Caco-2 (cell line): ENCODE results near the gene ELL2. TPM values are rescaled to one million over a fixed set of nuclear protein-coding genes. Genes with fewer than 3 reads are reported as not detected.
"Not testable (repeated sequence)": the region's sequence is repeated elsewhere in the genome, so short reads cannot be mapped to it uniquely, and the experiment has no call there.

Experiments
- BruUV-seq: library from RNA; stranded (reverse); fragments of 400-500 nt; replicated peaks from 2 replicates; lab custom pipeline; 2021; lab: Mats Ljungman, UMichigan
- CTCF ChIA-PET: fragments of 300-600 bp; sonication (Branson Sonifier 250); formaldehyde crosslinking; loops from one replicate; lab custom pipeline; 2022; ENCODE audit warnings: antibody characterized with exemption; lab: Charles Lee
- POLR2A ChIA-PET: fragments of 300-600 bp; sonication (Branson Sonifier 250); formaldehyde crosslinking; loops from one replicate; lab custom pipeline; 2022; ENCODE audit warnings: antibody characterized with exemption; lab: Charles Lee
- DNase-seq, 2 experiments: peaks; one replicate each; pipeline versions ENCODE4 v3.0.0 to v3.0.0-alpha.2; 2020 to 2022
- H3K27me3 ChIP-seq: replicated peaks from 2 replicates; pipeline ENCODE4 v1.6.0; 2011; ENCODE audit warnings: low read length; ENCODE audit not compliant: control insufficient read depth, insufficient read depth
- H3K36me3 ChIP-seq: 2 replicates; pipeline ENCODE4 v1.5.1; 2011; ENCODE audit warnings: low read length; ENCODE audit not compliant: control insufficient read depth, insufficient read depth
- H3K4me1 ChIP-seq: fragments of 250-450 bp; sonication (Bioruptor Pico); 2 replicates; pipeline ENCODE4 v1.5.1; 2020; ENCODE audit warnings: mild to moderate bottlenecking
- H3K4me3 ChIP-seq: 2 replicates; pipeline ENCODE4 v1.5.1; 2011; ENCODE audit warnings: low read depth, mild to moderate bottlenecking, control low read depth, low read length
- H3K9me3 ChIP-seq: fragments of 250-450 bp; sonication (Bioruptor Pico); 2 replicates; pipeline ENCODE4 v1.5.1; 2020; ENCODE audit warnings: mild to moderate bottlenecking, moderate library complexity
- H3K27ac Mint-ChIP-seq: one replicate; pipeline ENCODE4 v1.8.0; 2022; ENCODE audit warnings: mixed read lengths; ENCODE audit not compliant: unreplicated experiment
- H3K27me3 Mint-ChIP-seq: one replicate; pipeline ENCODE4 v1.8.0; 2022; ENCODE audit warnings: mixed read lengths; ENCODE audit not compliant: insufficient read depth, unreplicated experiment
- H3K36me3 Mint-ChIP-seq: one replicate; pipeline ENCODE4 v1.8.0; 2022; ENCODE audit warnings: mild to moderate bottlenecking, mixed read lengths; ENCODE audit not compliant: insufficient read depth, unreplicated experiment
- H3K4me1 Mint-ChIP-seq: one replicate; pipeline ENCODE4 v1.8.0; 2022; ENCODE audit warnings: low read depth, mixed read lengths; ENCODE audit not compliant: unreplicated experiment
- H3K4me3 Mint-ChIP-seq: one replicate; pipeline ENCODE4 v1.8.0; 2022; ENCODE audit warnings: mild to moderate bottlenecking, moderate library complexity, mixed read lengths; ENCODE audit not compliant: unreplicated experiment
- H3K9me3 Mint-ChIP-seq: one replicate; pipeline ENCODE4 v1.8.0; 2022; ENCODE audit warnings: mixed read lengths; ENCODE audit not compliant: unreplicated experiment
- CTCF ChIP-seq, 2 experiments: fragments of 200-600 bp in 1 of 2; IDR thresholded peaks; 1 replicate in 1 of 2; 2 replicates in 1 of 2; pipeline versions ENCODE4 v1.5.1 to v1.8.0; 2011 to 2022; ENCODE audit warnings: antibody characterized with exemption in 1 of 2, control low read depth in 1 of 2, inconsistent platforms in 1 of 2, low read depth in 1 of 2, low read length in 1 of 2, mild to moderate bottlenecking in 1 of 2, moderate library complexity in 1 of 2; ENCODE audit not compliant: insufficient read depth in 1 of 2, severe bottlenecking in 1 of 2, unreplicated experiment in 1 of 2
- intact Hi-C: fragments of 100-400 bp; cut with micrococcal nuclease; formaldehyde crosslinking; loops from one replicate; pipeline ENCODE4 v1.10.0; 2022; ENCODE audit not compliant: unreplicated experiment
- total RNA-seq: library from RNA; stranded (reverse); gene quantifications from 2 replicates; pipeline ENCODE4 v1.2.3, GENCODE V29; 2022

The ELL2 gene
- total RNA-seq, 1 experiment from 2014 or later = 81.0 TPM

GRCh38 chr5:95838001-95838520, 123.6 kb downstream of the ELL2 start:
- POLR2A ChIA-PET = no interaction called here
- no TSS peak for BruUV-seq
- CTCF ChIA-PET = interaction anchor here (1.2 kb wide), 1 partner anchor 9 kb away, joined by 3 read pairs; no protein-coding TSS in a partner anchor
- no peak for DNase-seq
- Histone ChIP-seq H3K27me3 (no peaks in the 10 kb centered on the region), H3K36me3 (no peaks in the 10 kb centered on the region), H3K4me3 (no peak overlapping the region), H3K9me3 (no peaks in the 10 kb centered on the region), H3K4me1 (no peaks in the 10 kb centered on the region)
- intact Hi-C loops = no loop called here
- no peak for TF ChIP-seq CTCF (IDR thresholded peaks at IDR 0.05; ENCODE audit: insufficient read depth in 1 of 2, low read depth in 1 of 2, low read length in 1 of 2, severe bottlenecking in 1 of 2, unreplicated experiment in 1 of 2)
- Mint-ChIP-seq H3K27ac (no peak overlapping the region), H3K36me3 (peaks cover 8% of the 10 kb centered on the region), H3K9me3 (no peaks in the 10 kb centered on the region), H3K4me1 (peaks cover 18% of the 10 kb centered on the region), H3K4me3 (no peak overlapping the region), H3K27me3 (no peaks in the 10 kb centered on the region)

- Histone ChIP-seq H3K4me3 (no peak overlapping the region), H3K9me3 (no peaks in the 10 kb centered on the region), H3K4me1 (no peaks in the 10 kb centered on the region), H3K36me3 (no peaks in the 10 kb centered on the region), H3K27me3 (no peaks in the 10 kb centered on the region)
- H3K4me3 Mint-ChIP-seq = no peak overlapping the region
- DNase-seq = no peak
- no TSS peak for BruUV-seq
- ChIA-PET CTCF (interaction anchor here (1.2 kb wide), 1 partner anchor 9 kb away, joined by 3 read pairs; no protein-coding TSS in a partner anchor), POLR2A (no interaction called here)
- no peaks in the 10 kb centered on the region for H3K27me3 Mint-ChIP-seq
- H3K27ac Mint-ChIP-seq = no peak overlapping the region
- H3K4me1 Mint-ChIP-seq = peaks cover 24% of the 10 kb centered on the region
- TF ChIP-seq CTCF (IDR thresholded peaks at IDR 0.05; ENCODE audit: insufficient read depth in 1 of 2, low read depth in 1 of 2, low read length in 1 of 2, severe bottlenecking in 1 of 2, unreplicated experiment in 1 of 2) = no peak
- H3K9me3 Mint-ChIP-seq = no peaks in the 10 kb centered on the region
- peaks cover 8% of the 10 kb centered on the region for H3K36me3 Mint-ChIP-seq
- intact Hi-C loops = no loop called here
Measured at GRCh38 chr5:95837492-95837891, 124.2 kb downstream of the ELL2 start.

- H3K27ac Mint-ChIP-seq, H3K4me3 Mint-ChIP-seq, H3K27me3 ChIP-seq, H3K27me3 Mint-ChIP-seq, H3K9me3 Mint-ChIP-seq, DNase-seq, H3K36me3 ChIP-seq, BruUV-seq, intact Hi-C loops, H3K9me3 ChIP-seq, H3K4me1 ChIP-seq, POLR2A ChIA-PET, H3K4me3 ChIP-seq, H3K36me3 Mint-ChIP-seq: not testable (repeated sequence)
- peaks cover 25% of the 10 kb centered on the region for H3K4me1 Mint-ChIP-seq
- CTCF ChIA-PET = interaction anchor here (1.2 kb wide), 1 partner anchor 56 kb away, joined by 5 read pairs; no protein-coding TSS in a partner anchor
Measured at GRCh38 chr5:95836971-95837370, 124.7 kb downstream of the ELL2 start.
